DND-41 (cell line): ENCODE measurements around the gene SLC15A1.
A peak's percentile ranks its signal among the peaks of the same experiment; 100 is the strongest.

Source experiments
- ATAC-seq: fragments of 200-7000 bp; cut with Tn5 transposase; 3 replicates; pipeline ENCODE4 v1.9.1; 2021; ENCODE audit warnings: low read depth; ENCODE audit not compliant: insufficient read depth
- DNase-seq: peaks from one replicate; pipeline ENCODE4 v3.0.0-alpha.2; 2020
- H2AFZ ChIP-seq: 2 replicates; pipeline ENCODE4 v1.6.0; 2012; ENCODE audit warnings: low read depth, low read length
- H3K27ac ChIP-seq: 2 replicates; pipeline ENCODE4 v1.5.1; 2012; ENCODE audit warnings: low read length, inconsistent platforms
- H3K27me3 ChIP-seq: fragments of 200-600 bp; sonication (generic); 2 replicates; pipeline ENCODE4 v1.6.0; 2012; ENCODE audit warnings: low read length, mild to moderate bottlenecking, inconsistent platforms; ENCODE audit not compliant: insufficient read depth, poor library complexity
- H3K36me3 ChIP-seq: 2 replicates; pipeline ENCODE4 v1.5.1; 2012; ENCODE audit warnings: low read length, inconsistent platforms; ENCODE audit not compliant: insufficient read depth
- H3K4me1 ChIP-seq: 2 replicates; pipeline ENCODE4 v1.5.1; 2012; ENCODE audit warnings: mild to moderate bottlenecking, low read length; ENCODE audit not compliant: insufficient read depth
- H3K4me2 ChIP-seq: 2 replicates; pipeline ENCODE4 v1.6.0; 2012; ENCODE audit warnings: mild to moderate bottlenecking, moderate library complexity, low read length, inconsistent platforms; ENCODE audit not compliant: insufficient read depth
- H3K4me3 ChIP-seq, 2 experiments: fragments of 200-600 bp in 1 of 2; shearing (Covaris generic) in 1 of 2; 2 replicates each; pipeline ENCODE4 v1.5.1; 2012 to 2016; ENCODE audit warnings: inconsistent platforms in 2 of 2, low read length in 2 of 2, mild to moderate bottlenecking in 2 of 2, low read depth in 1 of 2, moderate library complexity in 1 of 2
- H3K79me2 ChIP-seq: 2 replicates; pipeline ENCODE4 v1.6.0; 2012; ENCODE audit warnings: low read length, inconsistent platforms; ENCODE audit not compliant: insufficient read depth
- H3K9ac ChIP-seq: 2 replicates; pipeline ENCODE4 v1.6.0; 2012; ENCODE audit warnings: low read depth, mild to moderate bottlenecking, inconsistent platforms, low read length, moderate library complexity
- H3K9me3 ChIP-seq: 2 replicates; pipeline ENCODE4 v1.5.1; 2012; ENCODE audit warnings: low read length, moderate library complexity, mild to moderate bottlenecking, inconsistent platforms; ENCODE audit not compliant: insufficient read depth, severe bottlenecking
- H4K20me1 ChIP-seq: 2 replicates; pipeline ENCODE4 v1.6.0; 2012; ENCODE audit warnings: low read length; ENCODE audit not compliant: insufficient read depth
- CTCF ChIP-seq: IDR thresholded peaks from 2 replicates; pipeline ENCODE4 v1.5.1; 2012; ENCODE audit warnings: borderline replicate concordance, low read length, moderate library complexity, mild to moderate bottlenecking; ENCODE audit not compliant: poor library complexity, severe bottlenecking; ENCODE audit errors: extremely low read depth
- EZH2 ChIP-seq: IDR thresholded peaks from 3 replicates; pipeline ENCODE4 v1.6.1; 2012; ENCODE audit warnings: borderline replicate concordance, low read depth, mild to moderate bottlenecking, moderate library complexity, low read length, inconsistent platforms; ENCODE audit not compliant: severe bottlenecking

SLC15A1 gene

GRCh38 chr13:98653463-98653985 lies 98.9 kb downstream of the SLC15A1 start:
- no peak overlapping the region for H3K4me2 ChIP-seq
- H3K9me3 ChIP-seq = no peaks in the 10 kb centered on the region
- TF ChIP-seq CTCF (peak; percentile 95), EZH2 (no peak)
- H3K36me3 ChIP-seq = no peaks in the 10 kb centered on the region
- H4K20me1 ChIP-seq = no peaks in the 10 kb centered on the region
- no peak overlapping the region for H3K4me3 ChIP-seq
- 0 out of 2 replicates have a peak overlapping the region, but pooled peaks have one; percentile 21 for H2AFZ ChIP-seq
- H3K27ac ChIP-seq = no peak overlapping the region
- no peaks in the 10 kb centered on the region for H3K79me2 ChIP-seq
- 0 out of 2 replicates have a peak, but pooled peaks cover 2% of the 10 kb centered on the region for H3K4me1 ChIP-seq
- H3K27me3 ChIP-seq = peaks cover 10% of the 10 kb centered on the region
- ATAC-seq (peak; percentile 97), DNase-seq (peak; percentile 74)
- no peak overlapping the region for H3K9ac ChIP-seq

- H3K4me3 ChIP-seq = no peak overlapping the region
- no peaks in the 10 kb centered on the region for H3K9me3 ChIP-seq
- H2AFZ ChIP-seq = 0 out of 2 replicates have a peak overlapping the region, but pooled peaks have one; percentile 21
- H3K9ac ChIP-seq = no peak overlapping the region
- no peaks in the 10 kb centered on the region for H3K36me3 ChIP-seq
- DNase-seq (no peak), ATAC-seq (no peak; the same call in 2 of the 3 replicates)
- no peaks in the 10 kb centered on the region for H3K79me2 ChIP-seq
- H3K4me1 ChIP-seq = 0 out of 2 replicates have a peak, but pooled peaks cover 2% of the 10 kb centered on the region
- no peak for TF ChIP-seq CTCF
- no peak for TF ChIP-seq EZH2
- no peak overlapping the region for H3K4me2 ChIP-seq
- no peak overlapping the region for H3K27ac ChIP-seq
- no peaks in the 10 kb centered on the region for H4K20me1 ChIP-seq
- H3K27me3 ChIP-seq = peaks cover 10% of the 10 kb centered on the region
Observed at GRCh38 chr13:98652721-98653462, 99.6 kb downstream of the SLC15A1 start.

GRCh38 chr13:98652276-98652675 lies 100.2 kb downstream of the SLC15A1 start:
- Histone ChIP-seq H3K9ac (no peak overlapping the region), H3K27me3 (peaks cover 10% of the 10 kb centered on the region), H3K27ac (no peak overlapping the region), H3K79me2 (no peaks in the 10 kb centered on the region), H3K4me3 (no peak overlapping the region), H3K4me1 (0 out of 2 replicates have a peak, but pooled peaks cover 2% of the 10 kb centered on the region), H4K20me1 (no peaks in the 10 kb centered on the region), H3K4me2 (no peak overlapping the region), H2AFZ (no peak overlapping the region), H3K9me3 (no peaks in the 10 kb centered on the region), H3K36me3 (no peaks in the 10 kb centered on the region)
- DNase-seq (no peak), ATAC-seq (no peak)
- TF ChIP-seq CTCF (no peak), EZH2 (no peak)
